KMS-11 (cell line): ENCODE data around the gene SCAP.
"Not testable (repeated sequence)": the region's sequence is repeated elsewhere in the genome, so short reads cannot be mapped to it uniquely, and the experiment has no call there.

Experiments used
- H2AFZ ChIP-seq: fragments of 200-600 bp; sonication (generic); 2 replicates; pipeline ENCODE4 v1.6.1; 2016; ENCODE audit warnings: antibody characterized with exemption, mixed run types, low read depth
- H3K27ac ChIP-seq: fragments of 200-600 bp; sonication (generic); 2 replicates; pipeline ENCODE4 v1.6.1; 2016; ENCODE audit warnings: mild to moderate bottlenecking, mixed run types
- H3K27me3 ChIP-seq: fragments of 200-600 bp; sonication (generic); 2 replicates; pipeline ENCODE4 v1.6.1; 2017; ENCODE audit warnings: mild to moderate bottlenecking, low read depth, mixed run types, moderate library complexity; ENCODE audit not compliant: insufficient read depth
- H3K36me3 ChIP-seq: fragments of 200-600 bp; sonication (generic); 2 replicates; pipeline ENCODE4 v1.6.1; 2017; ENCODE audit warnings: mild to moderate bottlenecking, mixed run types; ENCODE audit not compliant: insufficient read depth
- H3K4me1 ChIP-seq: fragments of 200-600 bp; sonication (generic); 2 replicates; pipeline ENCODE4 v1.6.1; 2016; ENCODE audit warnings: mild to moderate bottlenecking, low read depth, mixed run types; ENCODE audit not compliant: poor library complexity, severe bottlenecking
- H3K4me2 ChIP-seq: fragments of 200-600 bp; sonication (generic); 2 replicates; pipeline ENCODE4 v1.7.0; 2016; ENCODE audit warnings: mild to moderate bottlenecking, mixed run types
- H3K4me3 ChIP-seq: fragments of 200-600 bp; sonication (generic); IDR thresholded peaks from 2 replicates; pipeline ENCODE4 v1.6.1; 2017; ENCODE audit warnings: low read depth, low read length, mixed read lengths; ENCODE audit not compliant: insufficient read depth
- H3K79me2 ChIP-seq: fragments of 200-600 bp; sonication (generic); 2 replicates; pipeline ENCODE4 v1.6.1; 2016; ENCODE audit warnings: low read depth, mixed run types; ENCODE audit not compliant: insufficient read depth
- H3K9ac ChIP-seq: fragments of 200-600 bp; sonication (generic); 2 replicates; pipeline ENCODE4 v1.6.1; 2016; ENCODE audit warnings: mild to moderate bottlenecking, mixed run types
- H4K20me1 ChIP-seq: fragments of 200-600 bp; sonication (generic); 2 replicates; pipeline ENCODE4 v1.6.1; 2016; ENCODE audit warnings: mild to moderate bottlenecking, mixed run types; ENCODE audit not compliant: insufficient read depth
- TF ChIP-seq, protein P1 (sequence below): fragments of 200-600 bp; sonication (generic); conservative IDR thresholded peaks from 2 replicates; pipeline ENCODE4 v1.6.1; 2017; ENCODE audit warnings: low read depth, mild to moderate bottlenecking, antibody characterized with exemption, low read length, moderate library complexity, mixed read lengths

SCAP gene

DNA sequence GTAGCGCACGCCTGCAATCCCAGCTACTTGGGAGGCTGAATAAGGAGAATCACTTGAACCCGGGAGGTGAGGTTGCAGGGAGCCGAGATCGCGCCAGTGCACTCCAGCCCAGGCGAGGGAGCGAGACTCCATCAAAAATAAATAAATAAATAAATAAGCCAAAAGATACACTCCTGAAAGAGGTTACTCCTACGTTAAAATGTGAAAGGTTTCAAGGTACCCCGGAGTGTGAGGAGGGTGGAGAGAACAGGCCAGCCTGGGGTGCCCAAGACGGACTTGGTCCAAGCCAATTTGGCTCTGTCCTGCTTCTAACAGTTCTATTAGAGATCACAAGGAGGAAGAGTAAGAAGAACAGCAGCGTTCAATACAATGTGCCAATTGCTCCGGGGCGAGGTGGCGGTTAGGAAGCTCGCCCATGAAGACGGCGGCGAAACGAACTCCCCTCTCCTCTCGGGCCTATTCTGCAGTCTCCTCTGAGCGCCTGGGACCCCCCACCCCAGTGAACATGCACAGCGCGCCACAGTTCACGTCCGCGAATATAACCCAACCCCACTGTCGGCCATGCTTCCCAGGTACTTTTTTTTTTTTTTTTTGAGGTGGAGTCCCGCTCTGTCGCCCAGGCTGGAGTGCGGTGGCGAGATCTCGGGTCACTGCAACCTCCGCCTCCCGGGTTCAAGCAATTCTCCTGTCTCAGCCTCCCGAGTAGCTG, 36.8 kb upstream of the SCAP start:
- TF ChIP-seq, protein P1, sequence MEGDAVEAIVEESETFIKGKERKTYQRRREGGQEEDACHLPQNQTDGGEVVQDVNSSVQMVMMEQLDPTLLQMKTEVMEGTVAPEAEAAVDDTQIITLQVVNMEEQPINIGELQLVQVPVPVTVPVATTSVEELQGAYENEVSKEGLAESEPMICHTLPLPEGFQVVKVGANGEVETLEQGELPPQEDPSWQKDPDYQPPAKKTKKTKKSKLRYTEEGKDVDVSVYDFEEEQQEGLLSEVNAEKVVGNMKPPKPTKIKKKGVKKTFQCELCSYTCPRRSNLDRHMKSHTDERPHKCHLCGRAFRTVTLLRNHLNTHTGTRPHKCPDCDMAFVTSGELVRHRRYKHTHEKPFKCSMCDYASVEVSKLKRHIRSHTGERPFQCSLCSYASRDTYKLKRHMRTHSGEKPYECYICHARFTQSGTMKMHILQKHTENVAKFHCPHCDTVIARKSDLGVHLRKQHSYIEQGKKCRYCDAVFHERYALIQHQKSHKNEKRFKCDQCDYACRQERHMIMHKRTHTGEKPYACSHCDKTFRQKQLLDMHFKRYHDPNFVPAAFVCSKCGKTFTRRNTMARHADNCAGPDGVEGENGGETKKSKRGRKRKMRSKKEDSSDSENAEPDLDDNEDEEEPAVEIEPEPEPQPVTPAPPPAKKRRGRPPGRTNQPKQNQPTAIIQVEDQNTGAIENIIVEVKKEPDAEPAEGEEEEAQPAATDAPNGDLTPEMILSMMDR: no peak
- Histone ChIP-seq H3K79me2 (no peaks in the 10 kb centered on the region; the same call in 1 of the 2 replicates), H3K4me1 (no peaks in the 10 kb centered on the region), H3K27me3 (no peaks in the 10 kb centered on the region), H3K4me3 (no peak overlapping the region), H3K36me3 (no peaks in the 10 kb centered on the region), H3K27ac (peak overlapping the region; percentile 74), H4K20me1 (no peaks in the 10 kb centered on the region), H3K9ac (peak overlapping the region; percentile 85), H2AFZ (peak overlapping the region; percentile 78), H3K4me2 (peak overlapping the region; percentile 57; the same call in 1 of the 2 replicates)

DNA sequence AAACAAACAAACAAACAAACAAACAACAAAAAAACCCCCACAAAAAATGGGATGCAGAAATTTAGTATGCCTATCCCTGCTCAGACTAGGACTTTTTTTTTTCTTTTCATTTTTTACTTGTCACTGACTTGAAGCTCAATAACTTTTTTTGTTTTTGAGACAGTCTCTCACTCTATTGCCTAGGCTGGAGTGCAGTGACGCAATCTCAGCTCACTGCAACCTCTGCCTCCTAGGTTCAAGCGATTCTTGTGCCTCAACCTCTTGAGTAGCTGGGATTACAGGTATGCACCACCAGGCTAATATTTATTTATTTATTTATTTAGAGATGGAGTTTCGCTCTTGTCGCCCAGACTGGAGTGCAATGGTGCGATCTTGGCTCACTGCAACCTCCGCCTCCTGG, 29.5 kb upstream of the SCAP start:
- H3K36me3 ChIP-seq, H3K4me1 ChIP-seq: not testable (repeated sequence)

DNA sequence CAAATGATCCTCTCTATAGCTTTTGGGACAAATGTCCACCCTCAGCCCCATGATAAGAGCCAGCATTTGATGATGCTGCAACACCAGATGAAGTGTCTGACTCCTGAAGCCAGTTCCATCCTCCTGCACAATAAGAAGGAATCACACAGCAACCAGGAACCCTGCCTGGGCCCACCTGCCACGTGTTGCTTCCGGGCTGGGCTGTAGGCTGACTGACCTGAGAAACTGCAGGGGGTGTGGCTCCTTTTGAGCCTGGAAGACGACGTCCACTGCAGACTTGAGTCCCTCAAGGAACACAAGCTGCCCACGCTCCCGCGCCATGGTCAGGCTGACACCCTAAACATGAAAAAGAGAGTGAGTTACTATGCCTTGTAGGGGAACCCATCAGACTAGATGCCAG, 28.4 kb upstream of the SCAP start:
- Histone ChIP-seq H3K9ac (no peak overlapping the region), H3K4me2 (no peak overlapping the region), H3K27ac (no peak overlapping the region), H2AFZ (no peak overlapping the region), H3K36me3 (no peaks in the 10 kb centered on the region), H3K79me2 (no peaks in the 10 kb centered on the region), H3K4me1 (no peaks in the 10 kb centered on the region), H3K27me3 (no peaks in the 10 kb centered on the region), H3K4me3 (no peak overlapping the region), H4K20me1 (no peaks in the 10 kb centered on the region)
- TF ChIP-seq, protein P1: no peak

More for the DNA sequence above, 29.5 kb upstream of the SCAP start:
- H3K9ac ChIP-seq, H2AFZ ChIP-seq, H3K79me2 ChIP-seq, H3K27ac ChIP-seq, H3K27me3 ChIP-seq, H4K20me1 ChIP-seq, H3K4me3 ChIP-seq, H3K4me2 ChIP-seq: not testable (repeated sequence)

DNA sequence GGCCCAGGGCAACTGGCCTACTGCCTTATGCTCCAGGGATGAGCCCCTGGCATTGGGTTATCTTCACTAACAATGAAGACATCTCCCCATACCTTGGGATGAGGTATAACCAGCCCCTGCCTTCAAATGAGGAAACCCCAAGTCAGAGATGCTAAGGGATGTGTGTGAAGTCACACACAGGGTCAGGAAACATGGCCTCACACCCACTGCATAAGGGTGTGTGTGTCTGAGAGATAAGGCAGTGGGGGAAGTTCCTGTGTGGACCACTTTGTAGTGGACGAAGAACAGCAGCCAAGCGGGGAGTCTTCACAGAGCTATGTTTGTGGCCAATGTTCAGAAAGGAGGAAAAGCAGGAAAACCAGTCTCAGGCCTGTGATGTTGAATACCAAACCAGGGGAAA, 27.3 kb upstream of the SCAP start:
- no peaks in the 10 kb centered on the region for H3K36me3 ChIP-seq
- no peaks in the 10 kb centered on the region for H4K20me1 ChIP-seq
- no peak overlapping the region for H3K9ac ChIP-seq
- no peaks in the 10 kb centered on the region for H3K79me2 ChIP-seq
- no peak overlapping the region for H3K27ac ChIP-seq
- no peak overlapping the region for H2AFZ ChIP-seq
- H3K4me2 ChIP-seq: no peak overlapping the region
- no peaks in the 10 kb centered on the region for H3K27me3 ChIP-seq
- TF ChIP-seq, protein P1: no peak
- no peaks in the 10 kb centered on the region for H3K4me1 ChIP-seq
- H3K4me3 ChIP-seq: no peak overlapping the region

DNA sequence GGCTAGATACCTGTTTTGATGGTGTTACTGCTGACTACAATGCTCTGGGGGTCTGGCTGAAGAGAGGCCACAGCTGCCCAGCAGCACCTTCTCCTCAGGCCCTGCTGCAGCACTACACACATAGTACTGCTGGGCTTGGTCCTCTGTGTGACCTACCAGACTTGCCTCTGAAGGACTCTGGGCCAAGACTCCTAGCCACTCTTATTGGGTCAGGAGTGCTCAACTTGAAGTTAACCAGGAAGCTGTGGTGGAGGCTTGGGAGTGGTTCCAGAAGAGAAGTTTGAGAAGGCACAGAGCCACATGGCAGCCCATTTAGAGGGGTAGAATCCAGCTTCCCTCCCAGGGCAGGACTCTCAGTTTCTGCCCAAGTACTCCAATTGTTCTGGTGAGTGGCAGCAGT, 21.2 kb upstream of the SCAP start:
- Histone ChIP-seq H3K79me2 (no peaks in the 10 kb centered on the region), H3K4me1 (no peaks in the 10 kb centered on the region), H2AFZ (no peak overlapping the region), H3K27ac (no peak overlapping the region), H3K36me3 (no peaks in the 10 kb centered on the region), H4K20me1 (no peaks in the 10 kb centered on the region), H3K27me3 (no peaks in the 10 kb centered on the region), H3K4me3 (no peak overlapping the region), H3K4me2 (no peak overlapping the region), H3K9ac (no peak overlapping the region)
- TF ChIP-seq, protein P1: no peak
